ENCODE data around the gene C14orf180.

GRCh38 chr14:104559028-104559803 lies 20.3 kb upstream of the C14orf180 start:
- TF ChIP-seq CTCF (IDR thresholded peaks at IDR 0.05), result no peak
- no peak for TF ChIP-seq EZH2phosphoT487 (IDR thresholded peaks at IDR 0.05)

All from neural progenitor cell (in vitro differentiated cells).